HepG2 (cell line): ENCODE results near the gene SLIT3. TPM values are rescaled to one million over a fixed set of nuclear protein-coding genes. Genes with fewer than 3 reads are reported as not detected.

Source experiments
- ATAC-seq: fragments of 200-7000 bp; cut with Tn5 transposase; 3 replicates; pipeline ENCODE4 v1.9.1; 2020; ENCODE audit warnings: mild to moderate bottlenecking, moderate library complexity
- BruUV-seq: library from RNA; stranded (reverse); fragments of 400-500 nt; replicated peaks from 2 replicates; lab custom pipeline; 2021; lab: Mats Ljungman, UMichigan
- CTCF ChIA-PET: fragments of 300-600 bp; formaldehyde crosslinking; extraction: SDS; loops from one replicate; lab custom pipeline; 2021; ENCODE audit warnings: low total read pairs, inconsistent platforms, low intra/inter-chr PET ratio; lab: Yijun Ruan, JAX
- POLR2A ChIA-PET: fragments of 350-600 bp; sonication (Branson Sonifier 250); formaldehyde crosslinking; loops from one replicate; lab custom pipeline; 2020; ENCODE audit warnings: antibody characterized with exemption, inconsistent platforms; lab: Yijun Ruan, JAX
- DNase-seq: peaks from one replicate; pipeline ENCODE4 v3.0.0-alpha.2; 2015; ENCODE audit warnings: low spot score
- FAIRE-seq: peaks from 3 replicates; lab custom pipeline; 2011; peaks lifted over from hg19 to GRCh38; lab: Jason Lieb, UNC
- H2AFZ ChIP-seq: one replicate; pipeline ENCODE4 v1.6.1; 2011; ENCODE audit warnings: low read length, inconsistent platforms
- H3K27ac ChIP-seq: fragments of 300-600 bp; 3 replicates; pipeline ENCODE4 v1.8.0; 2011; ENCODE audit warnings: mixed run types, mild to moderate bottlenecking, mixed read lengths, low read length, inconsistent platforms; ENCODE audit not compliant: insufficient read depth; ENCODE audit errors: extremely low read length
- H3K27me3 ChIP-seq, 2 experiments: fragments of 200-600 bp in 1 of 2; 2 replicates in 1 of 2; 3 replicates in 1 of 2; pipeline versions ENCODE4 v1.6.0 to v1.8.0; 2011; ENCODE audit warnings: low read length in 2 of 2, mild to moderate bottlenecking in 2 of 2, moderate library complexity in 2 of 2, inconsistent platforms in 1 of 2; ENCODE audit not compliant: insufficient read depth in 2 of 2, control insufficient read depth in 1 of 2
- H3K36me3 ChIP-seq, 2 experiments: fragments of 200-600 bp in 1 of 2; replicated peaks in 1 of 2; 2 replicates in 1 of 2; 3 replicates in 1 of 2; pipeline versions ENCODE4 v1.5.1 to v1.8.0; 2011; ENCODE audit warnings: low read length in 2 of 2, inconsistent platforms in 1 of 2; ENCODE audit not compliant: insufficient read depth in 2 of 2, control insufficient read depth in 1 of 2
- H3K4me1 ChIP-seq: 2 replicates; pipeline ENCODE4 v1.5.1; 2012; ENCODE audit warnings: low read length, inconsistent platforms; ENCODE audit not compliant: insufficient read depth
- H3K4me2 ChIP-seq: 2 replicates; pipeline ENCODE4 v1.6.0; 2011; ENCODE audit warnings: low read depth, low read length, inconsistent platforms
- H3K4me3 ChIP-seq, 3 experiments: fragments of 200-600 bp in 1 of 3; sonication (generic), shearing (Covaris generic) in 1 of 3; replicated peaks in 1 of 3; 2 replicates each; pipeline ENCODE4 v1.5.1; 2011 to 2016; ENCODE audit warnings: low read length in 3 of 3, inconsistent platforms in 2 of 3, low read depth in 2 of 3, mild to moderate bottlenecking in 2 of 3, control low read depth in 1 of 3, mixed read lengths in 1 of 3; ENCODE audit not compliant: insufficient read depth in 1 of 3
- H3K79me2 ChIP-seq: one replicate; pipeline ENCODE4 v1.6.1; 2011; ENCODE audit warnings: low read length, inconsistent platforms; ENCODE audit not compliant: insufficient read depth
- H3K9ac ChIP-seq: 2 replicates; pipeline ENCODE4 v1.6.0; 2011; ENCODE audit warnings: mild to moderate bottlenecking, low read depth, low read length, inconsistent platforms; ENCODE audit not compliant: insufficient read depth
- H3K9me3 ChIP-seq: 2 replicates; pipeline ENCODE4 v1.5.1; 2012; ENCODE audit warnings: mild to moderate bottlenecking, low read length
- H4K20me1 ChIP-seq: 2 replicates; pipeline ENCODE4 v1.6.0; 2011; ENCODE audit warnings: inconsistent platforms, mild to moderate bottlenecking, low read length, moderate library complexity; ENCODE audit not compliant: insufficient read depth
- ETS1 ChIP-seq: sonication (generic); formaldehyde crosslinking; IDR thresholded peaks from 2 replicates; pipeline ENCODE4 v1.4.0; 2020; ENCODE audit warnings: missing genetic modification reagents
- PRPF4 ChIP-seq: fragments of 200-400 bp; formaldehyde crosslinking; IDR thresholded peaks from 2 replicates; pipeline ENCODE4 v1.6.1; 2016; ENCODE audit warnings: low read length, low read depth; ENCODE audit not compliant: poor library complexity, severe bottlenecking
- STAG1 ChIP-seq: sonication (generic); formaldehyde crosslinking; IDR thresholded peaks from 2 replicates; pipeline ENCODE4 v1.4.0; 2020; ENCODE audit warnings: missing genetic modification reagents
- TIGD3 ChIP-seq: sonication (generic); formaldehyde crosslinking; IDR thresholded peaks from 2 replicates; pipeline ENCODE4 v1.5.1; 2020; ENCODE audit warnings: mild to moderate bottlenecking, missing genetic modification reagents, borderline replicate concordance
- YEATS4 ChIP-seq: sonication (generic); formaldehyde crosslinking; IDR thresholded peaks from 2 replicates; pipeline ENCODE4 v1.4.0; 2020; ENCODE audit warnings: missing genetic modification reagents, borderline replicate concordance
- ZBTB4 ChIP-seq: sonication (generic); formaldehyde crosslinking; IDR thresholded peaks from 2 replicates; pipeline ENCODE4 v1.4.0; 2020; ENCODE audit warnings: missing genetic modification reagents, mild to moderate bottlenecking, borderline replicate concordance
- ZNF513 ChIP-seq: sonication (generic); formaldehyde crosslinking; conservative IDR thresholded peaks from 2 replicates; pipeline ENCODE4 v1.5.0; 2020; ENCODE audit warnings: missing genetic modification reagents
- WGBS: methylation state at CpG from one replicate; pipeline ENCODE4 v1.1.6; 2017; ENCODE audit warnings: low lambda C conversion rate; 5-methylcytosine and 5-hydroxymethylcytosine counted together
- in situ Hi-C: cut with HindIII; loops from 2 replicates; pipeline ENCODE4 v1.10.0; 2017; ENCODE audit warnings: low pct_unique_long_range_greater_than_20kb; ENCODE audit not compliant: extremely low pct_ligation_motif_present
- intact Hi-C: fragments of 100-400 bp; cut with micrococcal nuclease; formaldehyde crosslinking; loops from one replicate; pipeline ENCODE4 v1.10.0; 2022; ENCODE audit not compliant: unreplicated experiment
- polyA plus RNA-seq, 8 experiments: library from polyadenylated mRNA; depleted of rRNA in 3 of 8; stranded (reverse) in 7 of 8; unstranded in 1 of 8; fragments of >200 nt; fragmentation: Illumina TruSeq in 4 of 8; extraction: Trizol in 4 of 8; gene quantifications; 2 replicates each; pipeline versions ENCODE4 v1.2.1 to v1.2.3, GENCODE V29; 2011 to 2016; ENCODE audit warnings: low read depth in 4 of 8, missing spikeins in 1 of 8, mixed read lengths in 1 of 8; ENCODE audit not compliant: insufficient read depth in 1 of 8
- total RNA-seq, 5 experiments: library from RNA; depleted of rRNA; stranded (reverse); fragments of >200 nt; fragmentation: Illumina TruSeq; extraction: Trizol; gene quantifications; 2 replicates each; pipeline ENCODE4 v1.2.3, GENCODE V29; 2016; ENCODE audit warnings: low read depth in 1 of 5

Gene SLIT3
- total and polyA plus RNA-seq, 2 of the 13 experiments (the other 11 are each of a cell fraction or from before 2014, with no cell fraction given), result not detected

- BruUV-seq, result no TSS peak
- WGBS, result 48% methylated on average over 26 of the region's 35 CpGs
- intact Hi-C loops (loop anchor here (5.0 kb wide), 1 partner anchor 298 kb away; no protein-coding TSS in a partner anchor), in situ Hi-C loops (loop anchor here (5.0 to 10.0 kb wide), 2 partner anchors 313 to 625 kb away; no protein-coding TSS in a partner anchor)
- Histone ChIP-seq H3K27ac (no peak overlapping the region), H3K4me1 (no peaks in the 10 kb centered on the region), H3K4me3 (no peak overlapping the region), H3K4me2 (no peak overlapping the region), H3K27me3 (peaks cover 2 to 28% of the 10 kb centered on the region in 2 experiments; a peak in 4 of 5 replicates), H3K9ac (no peak overlapping the region), H3K79me2 (no peaks in the 10 kb centered on the region), H3K9me3 (no peaks in the 10 kb centered on the region)
- FAIRE-seq (no peak), DNase-seq (no peak)
- ChIA-PET POLR2A (no interaction called here), CTCF (no interaction called here)
- no peak for TF ChIP-seq YEATS4 (CRISPR knock-in tag)
- no peak for TF ChIP-seq TIGD3
- no peak for TF ChIP-seq ZNF513 (CRISPR knock-in tag)
- TF ChIP-seq STAG1 (CRISPR knock-in tag), result no peak
- TF ChIP-seq ETS1 (CRISPR knock-in tag), result no peak
- TF ChIP-seq ZBTB4 (CRISPR knock-in tag), result no peak
- no peak for TF ChIP-seq PRPF4
- TF ChIP-seq, all 625 proteins: peak for 0
- H3K36me3 ChIP-seq, result no peaks in the 10 kb centered on the region
- no peak overlapping the region for H2AFZ ChIP-seq
- ATAC-seq, result no peak
- H4K20me1 ChIP-seq, result no peaks in the 10 kb centered on the region
Observed at GRCh38 chr5:169299663-169300467, 1.1 kb downstream of the SLIT3 start.
